ENCODE measurements around the gene FGFR2. TPM values are rescaled to one million over a fixed set of nuclear protein-coding genes. Genes with fewer than 3 reads are reported as not detected.

The FGFR2 gene
- total RNA-seq, 1 experiment from 2014 or later, result 135 TPM

- Mint-ChIP-seq H3K9me3 (peaks cover 0 to 4% of the 10 kb centered on the region in 2 experiments; a peak in 1 of 5 replicates), H3K27ac (peak overlapping the region in 1 of 3 experiments; percentile 8; a peak in 2 of 7 replicates), H3K36me3 (ENCODE audit: insufficient read depth in 1 of 3, low read depth in 3 of 3) (peaks cover 59 to 90% (median 82%) of the 10 kb centered on the region in 3 experiments), H3K4me1 (peaks cover 82 to 87% of the 10 kb centered on the region in 2 experiments), H3K4me3 (no peak overlapping the region; a peak in 1 of 5 replicates), H3K27me3 (ENCODE audit: low read depth) (no peaks in the 10 kb centered on the region)
- Histone ChIP-seq H3K9ac (ENCODE audit: extremely low read depth, insufficient read length, low read length) (no peak overlapping the region), H4K5ac (ENCODE audit: insufficient read length, low read depth, low read length) (no peak overlapping the region), H3K4ac (ENCODE audit: low read depth, low read length) (no peak overlapping the region), H2BK12ac (ENCODE audit: insufficient read length, low read depth, low read length) (no peak overlapping the region), H2BK15ac (ENCODE audit: low read depth, low read length) (no peak overlapping the region), H4K8ac (replicated peaks; ENCODE audit: insufficient read length, low read depth, low read length) (no peak overlapping the region), H4K20me1 (ENCODE audit: control insufficient read depth, insufficient read depth, insufficient read length) (peaks cover 2% of the 10 kb centered on the region), H3K4me1 (ENCODE audit: insufficient read depth, low read length) (peaks cover 15% of the 10 kb centered on the region), H3K18ac (ENCODE audit: insufficient read length, low read depth, low read length) (no peak overlapping the region), H3K79me2 (ENCODE audit: insufficient read depth, low read length) (peaks cover 79% of the 10 kb centered on the region; the same call in 1 of the 2 replicates), H3K27me3 (ENCODE audit: insufficient read depth, low read length) (no peaks in the 10 kb centered on the region), H3K4me2 (ENCODE audit: insufficient read depth, insufficient read length, low read length) (no peak overlapping the region), H3K27ac (ENCODE audit: insufficient read length, low read depth, low read length) (no peak overlapping the region), H3K56ac (ENCODE audit: insufficient read length, low read depth, low read length) (no peak overlapping the region), H4K91ac (ENCODE audit: insufficient read length, low read depth, low read length) (no peak overlapping the region), H3K14ac (ENCODE audit: insufficient read depth, low read length) (no peak overlapping the region), H2AK5ac (ENCODE audit: insufficient read length, low read length) (no peak overlapping the region), H3K9me3 (ENCODE audit: control insufficient read depth, low read depth, low read length) (no peaks in the 10 kb centered on the region), H2AFZ (ENCODE audit: low read length) (no peak overlapping the region), H2BK5ac (ENCODE audit: insufficient read length, low read length) (no peak overlapping the region), H2BK20ac (ENCODE audit: low read depth, low read length, poor library complexity, severe bottlenecking) (no peak overlapping the region), H3K23ac (ENCODE audit: insufficient read length, low read depth, low read length) (no peak overlapping the region), H2BK120ac (ENCODE audit: low read depth, low read length, poor library complexity, severe bottlenecking) (no peak overlapping the region), H3K23me2 (ENCODE audit: insufficient read length, low read depth, low read length, poor library complexity, severe bottlenecking) (peaks cover 4% of the 10 kb centered on the region), H3T11ph (ENCODE audit: low read length) (no peak overlapping the region), H3K79me1 (ENCODE audit: insufficient read depth, low read depth, low read length, poor library complexity, severe bottlenecking) (peaks cover 6% of the 10 kb centered on the region)
- TF ChIP-seq CTCF (conservative IDR thresholded peaks at IDR 0.05), result no peak
- WGBS (ENCODE audit: extremely low coverage, insufficient read length, low lambda C conversion rate), result no CpG with 5 or more reads among the region's 9 CpGs
- DNase-seq, result no peak
Observed at GRCh38 chr10:121590772-121591171, 7.5 kb downstream of the FGFR2 start.

Measured in H9 (cell line).